ENCODE measurements around the gene ZBTB7B.

DNA sequence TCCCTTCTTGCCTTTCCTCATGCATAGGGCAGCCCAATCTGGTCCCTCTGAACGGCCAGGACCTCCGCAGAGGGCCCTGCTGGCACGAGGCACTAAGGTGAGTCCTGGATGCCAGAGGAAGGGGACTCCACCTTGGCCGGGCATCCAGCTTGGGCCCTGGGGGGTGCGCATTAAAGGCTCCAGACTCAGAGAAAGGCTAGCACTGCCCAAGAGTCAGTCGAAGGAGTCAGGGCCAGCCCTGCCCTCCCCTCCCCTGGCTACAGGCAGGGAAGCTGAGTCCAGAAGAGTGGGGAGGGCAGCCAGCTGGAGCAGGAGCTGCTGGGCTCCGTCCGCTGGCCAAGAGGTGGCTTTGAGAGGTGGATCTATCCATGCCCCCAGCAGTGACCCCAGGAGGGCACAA is 58.1 kb downstream of the ZBTB7B start:
- no peak for TF ChIP-seq EZH2 (IDR thresholded peaks at IDR 0.05; ENCODE audit: insufficient read depth, poor library complexity, severe bottlenecking)
- no peak for TF ChIP-seq EZH2phosphoT487 (IDR thresholded peaks at IDR 0.05; ENCODE audit: insufficient read depth, low read depth)

All from GM23248 (cell line).